Measurements from ENCODE around the gene FCRL3. TPM values are rescaled to one million over a fixed set of nuclear protein-coding genes. Genes with fewer than 3 reads are reported as not detected.
A peak's percentile ranks its signal among the peaks of the same experiment; 100 is the strongest.

Gene FCRL3
- total RNA-seq, 1 donor from 2014 or later = 97.1 TPM

DNA sequence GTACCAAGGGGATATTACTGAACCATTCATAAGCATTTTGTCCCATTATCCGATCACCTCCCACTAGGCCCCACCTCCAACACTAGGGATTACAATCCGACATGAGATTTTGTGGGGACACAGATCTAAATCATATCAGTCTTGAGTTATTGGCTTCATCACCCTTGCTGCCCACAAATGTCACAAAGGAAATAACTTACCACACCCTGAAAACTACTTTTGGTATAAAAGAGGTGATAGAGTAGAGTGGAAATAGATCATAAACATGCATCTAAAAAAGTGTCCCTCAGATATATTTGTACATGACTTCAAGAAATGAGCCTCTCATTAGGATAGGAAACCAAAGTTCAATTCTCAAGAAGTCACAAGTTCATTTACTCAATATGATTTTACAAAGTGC lies 22.6 kb upstream of the FCRL3 start:
- ChIA-PET POLR2A (interaction anchor here (0.6 to 1.8 kb wide), 2 partner anchors 11 to 47 kb away, joined by 3 to 8 read pairs; no protein-coding TSS in a partner anchor), CTCF (interaction anchor here (1.9 kb wide), 1 partner anchor 50 kb away, joined by 9 read pairs; no protein-coding TSS in a partner anchor)
- Mint-ChIP-seq H3K27ac (peak overlapping the region; percentile 91), H3K36me3 (ENCODE audit: low read depth) (peaks cover 18% of the 10 kb centered on the region), H3K9me3 (peaks cover 12% of the 10 kb centered on the region), H3K4me3 (peak overlapping the region; percentile 42), H3K27me3 (no peaks in the 10 kb centered on the region), H3K4me1 (peaks cover 72% of the 10 kb centered on the region)
- no peak for ATAC-seq (ENCODE audit: low read depth)
- no peak for DNase-seq
- TF ChIP-seq, protein P1, sequence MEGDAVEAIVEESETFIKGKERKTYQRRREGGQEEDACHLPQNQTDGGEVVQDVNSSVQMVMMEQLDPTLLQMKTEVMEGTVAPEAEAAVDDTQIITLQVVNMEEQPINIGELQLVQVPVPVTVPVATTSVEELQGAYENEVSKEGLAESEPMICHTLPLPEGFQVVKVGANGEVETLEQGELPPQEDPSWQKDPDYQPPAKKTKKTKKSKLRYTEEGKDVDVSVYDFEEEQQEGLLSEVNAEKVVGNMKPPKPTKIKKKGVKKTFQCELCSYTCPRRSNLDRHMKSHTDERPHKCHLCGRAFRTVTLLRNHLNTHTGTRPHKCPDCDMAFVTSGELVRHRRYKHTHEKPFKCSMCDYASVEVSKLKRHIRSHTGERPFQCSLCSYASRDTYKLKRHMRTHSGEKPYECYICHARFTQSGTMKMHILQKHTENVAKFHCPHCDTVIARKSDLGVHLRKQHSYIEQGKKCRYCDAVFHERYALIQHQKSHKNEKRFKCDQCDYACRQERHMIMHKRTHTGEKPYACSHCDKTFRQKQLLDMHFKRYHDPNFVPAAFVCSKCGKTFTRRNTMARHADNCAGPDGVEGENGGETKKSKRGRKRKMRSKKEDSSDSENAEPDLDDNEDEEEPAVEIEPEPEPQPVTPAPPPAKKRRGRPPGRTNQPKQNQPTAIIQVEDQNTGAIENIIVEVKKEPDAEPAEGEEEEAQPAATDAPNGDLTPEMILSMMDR (IDR thresholded peaks at IDR 0.05) = no peak
- intact Hi-C loops (cut with micrococcal nuclease) = loop anchor here (10.0 kb wide), 2 partner anchors 562 to 1352 kb away; partner anchors contain the start of genes AIM2 and CD1C

- ChIA-PET CTCF (no interaction called here), POLR2A (no interaction called here)
- H3K4me3 Mint-ChIP-seq = no peak overlapping the region
- H3K27me3 Mint-ChIP-seq = no peaks in the 10 kb centered on the region
- peaks cover 18% of the 10 kb centered on the region for H3K36me3 Mint-ChIP-seq (ENCODE audit: low read depth)
- no peak for ATAC-seq (ENCODE audit: low read depth)
- TF ChIP-seq, protein P1 (IDR thresholded peaks at IDR 0.05) = no peak
- intact Hi-C loops (cut with micrococcal nuclease) = loop anchor here (10.0 kb wide), 2 partner anchors 563 to 1353 kb away; partner anchors contain the start of genes AIM2 and CD1C
- H3K4me1 Mint-ChIP-seq = peaks cover 63% of the 10 kb centered on the region
- H3K9me3 Mint-ChIP-seq = peaks cover 10% of the 10 kb centered on the region
- DNase-seq = no peak
- H3K27ac Mint-ChIP-seq = peak overlapping the region; percentile 91
Observed at GRCh38 chr1:157721985-157722384, 21.4 kb upstream of the FCRL3 start.

- peak overlapping the region; percentile 53 for H3K27ac Mint-ChIP-seq
Observed at GRCh38 chr1:157715736-157716135, 15.2 kb upstream of the FCRL3 start.

DNA sequence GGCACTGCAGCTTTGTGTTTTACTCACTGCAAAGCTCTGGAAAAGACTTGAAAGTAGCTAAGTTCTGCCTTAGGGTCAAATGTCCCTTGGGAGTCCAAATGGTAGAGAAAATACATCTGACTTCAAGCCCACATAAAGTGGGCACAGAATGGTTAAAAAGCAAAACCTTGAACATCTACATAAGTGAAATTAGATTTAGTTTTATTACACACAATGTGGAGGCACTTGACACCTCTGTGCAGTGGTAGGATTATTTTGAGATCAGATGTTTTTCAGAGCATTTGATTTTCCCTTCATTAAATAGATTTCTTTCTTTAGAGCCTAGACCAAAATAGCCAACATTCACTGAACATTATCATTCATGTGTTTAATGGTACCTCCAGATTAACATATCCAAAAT lies 11.2 kb upstream of the FCRL3 start:
- Mint-ChIP-seq H3K4me1 (peaks cover 59% of the 10 kb centered on the region), H3K27me3 (no peaks in the 10 kb centered on the region), H3K27ac (peak overlapping the region; percentile 81), H3K4me3 (no peak overlapping the region), H3K9me3 (peaks cover 5% of the 10 kb centered on the region), H3K36me3 (ENCODE audit: low read depth) (no peaks in the 10 kb centered on the region)
- TF ChIP-seq, protein P1 (IDR thresholded peaks at IDR 0.05) = no peak
- DNase-seq (no peak), ATAC-seq (ENCODE audit: low read depth) (no peak)
- ChIA-PET POLR2A (interaction anchor here (0.7 to 2.9 kb wide), 4 partner anchors 11 to 161 kb away, joined by 3 to 9 read pairs (median 8); partner anchors contain the start of gene FCRL3), CTCF (interaction anchor here (0.8 to 2.1 kb wide), 4 partner anchors 13 to 20 kb away, joined by 3 to 6 read pairs (median 4); no protein-coding TSS in a partner anchor)
- intact Hi-C loops (cut with micrococcal nuclease) = no loop called here

More at GRCh38 chr1:157715736-157716135, 15.2 kb upstream of the FCRL3 start:
- TF ChIP-seq, protein P1 (IDR thresholded peaks at IDR 0.05) = no peak
- POLR2A ChIA-PET = no interaction called here
- ATAC-seq (ENCODE audit: low read depth) = no peak
- CTCF ChIA-PET = no interaction called here
- H3K27me3 Mint-ChIP-seq = no peaks in the 10 kb centered on the region
- H3K4me3 Mint-ChIP-seq = no peak overlapping the region
- no peak for DNase-seq
- intact Hi-C loops (cut with micrococcal nuclease) = no loop called here
- H3K36me3 Mint-ChIP-seq (ENCODE audit: low read depth) = peaks cover 1% of the 10 kb centered on the region
- H3K9me3 Mint-ChIP-seq = no peaks in the 10 kb centered on the region
- H3K4me1 Mint-ChIP-seq = peaks cover 33% of the 10 kb centered on the region

GRCh38 chr1:157704878-157705277 lies 4.3 kb upstream of the FCRL3 start:
- Mint-ChIP-seq H3K9me3 (peaks cover 5% of the 10 kb centered on the region), H3K36me3 (ENCODE audit: low read depth) (peaks cover 2% of the 10 kb centered on the region), H3K4me1 (peaks cover 95% of the 10 kb centered on the region), H3K27me3 (no peaks in the 10 kb centered on the region), H3K4me3 (peak overlapping the region; percentile 42), H3K27ac (peak overlapping the region; percentile 74)
- DNase-seq (no peak), ATAC-seq (ENCODE audit: low read depth) (peak; percentile 71)
- TF ChIP-seq, protein P1 (IDR thresholded peaks at IDR 0.05) = no peak
- POLR2A ChIA-PET = interaction anchor here (0.9 to 2.8 kb wide), 4 partner anchors 13 to 125 kb away, joined by 3 to 18 read pairs (median 3); no protein-coding TSS in a partner anchor
- intact Hi-C loops (cut with micrococcal nuclease) = loop anchor here (1.0 kb wide), 1 partner anchor 20 kb away; no protein-coding TSS in a partner anchor
- CTCF ChIA-PET = interaction anchor here (1.0 to 1.5 kb wide), 3 partner anchors 14 to 125 kb away, joined by 3 to 4 read pairs (median 3); no protein-coding TSS in a partner anchor

Measured in activated B cell treated with CpG ODN at 0.5 μM for 24 hours (primary cell).